Trophoblast cell (in vitro differentiated cells and primary cell): ENCODE results near the gene HK2.

ENCODE experiments used
- DNase-seq, 2 donors: peaks; one replicate each; pipeline ENCODE4 v3.0.0-alpha.2; 2016
- H2AFZ ChIP-seq: 2 replicates; pipeline ENCODE4 v1.6.1; 2013; ENCODE audit warnings: low read length, moderate library complexity, mild to moderate bottlenecking; ENCODE audit not compliant: insufficient read depth, poor library complexity
- H2AK5ac ChIP-seq: 2 replicates; pipeline ENCODE4 v1.6.1; 2013; ENCODE audit warnings: mild to moderate bottlenecking, low read length
- H2BK120ac ChIP-seq: 2 replicates; pipeline ENCODE4 v1.6.1; 2013; ENCODE audit warnings: low read length, mild to moderate bottlenecking, moderate library complexity; ENCODE audit not compliant: insufficient read depth, poor library complexity
- H2BK12ac ChIP-seq: 2 replicates; pipeline ENCODE4 v1.6.1; 2013; ENCODE audit warnings: mild to moderate bottlenecking, low read length, moderate library complexity
- H2BK5ac ChIP-seq: 2 replicates; pipeline ENCODE4 v1.6.1; 2013; ENCODE audit warnings: low read length, low read depth, moderate library complexity, mild to moderate bottlenecking; ENCODE audit not compliant: poor library complexity
- H3K14ac ChIP-seq: 2 replicates; pipeline ENCODE4 v1.6.1; 2013; ENCODE audit warnings: mild to moderate bottlenecking, low read length
- H3K18ac ChIP-seq: 2 replicates; pipeline ENCODE4 v1.6.1; 2013; ENCODE audit warnings: mild to moderate bottlenecking, low read length
- H3K23ac ChIP-seq: 2 replicates; pipeline ENCODE4 v1.6.1; 2013; ENCODE audit warnings: low read length
- H3K27ac ChIP-seq: 2 replicates; pipeline ENCODE4 v1.5.1; 2013; ENCODE audit warnings: low read depth, mild to moderate bottlenecking, inconsistent platforms, low read length, moderate library complexity
- H3K27me3 ChIP-seq: 2 replicates; pipeline ENCODE4 v1.6.1; 2013; ENCODE audit warnings: inconsistent platforms, mild to moderate bottlenecking, low read length, moderate library complexity; ENCODE audit not compliant: insufficient read depth
- H3K36me3 ChIP-seq, 2 experiments: 1 replicate in 1 of 2; 2 replicates in 1 of 2; pipeline ENCODE4 v1.6.1; 2013; ENCODE audit warnings: low read length in 2 of 2, mild to moderate bottlenecking in 2 of 2, moderate library complexity in 1 of 2; ENCODE audit not compliant: insufficient read depth in 2 of 2, control insufficient read depth in 1 of 2
- H3K4ac ChIP-seq: 2 replicates; pipeline ENCODE4 v1.6.1; 2013; ENCODE audit warnings: low read depth, mild to moderate bottlenecking, low read length, moderate library complexity
- H3K4me1 ChIP-seq, 2 experiments: 1 replicate in 1 of 2; 2 replicates in 1 of 2; pipeline ENCODE4 v1.6.1; 2013; ENCODE audit warnings: low read length in 2 of 2, mild to moderate bottlenecking in 2 of 2, moderate library complexity in 1 of 2; ENCODE audit not compliant: insufficient read depth in 2 of 2, control insufficient read depth in 1 of 2
- H3K4me2 ChIP-seq: 2 replicates; pipeline ENCODE4 v1.6.1; 2013; ENCODE audit warnings: inconsistent platforms, mild to moderate bottlenecking, low read length, moderate library complexity
- H3K4me3 ChIP-seq: 2 replicates; pipeline ENCODE4 v1.5.1; 2013; ENCODE audit warnings: mild to moderate bottlenecking, low read depth, low read length, inconsistent platforms
- H3K79me1 ChIP-seq: one replicate; pipeline ENCODE4 v1.6.1; 2013; ENCODE audit warnings: low read length
- H3K79me2 ChIP-seq: 2 replicates; pipeline ENCODE4 v1.6.1; 2013; ENCODE audit warnings: low read length, mild to moderate bottlenecking; ENCODE audit not compliant: control insufficient read depth, insufficient read depth, poor library complexity
- H3K9ac ChIP-seq: 2 replicates; pipeline ENCODE4 v1.6.1; 2013; ENCODE audit warnings: mild to moderate bottlenecking, low read length
- H3K9me3 ChIP-seq: 2 replicates; pipeline ENCODE4 v1.6.1; 2013; ENCODE audit warnings: low read depth, mild to moderate bottlenecking, control low read depth, inconsistent platforms, low read length; ENCODE audit not compliant: insufficient read depth
- H4K12ac ChIP-seq: 2 replicates; pipeline ENCODE4 v1.6.1; 2013; ENCODE audit warnings: low read depth, mild to moderate bottlenecking, low read length, moderate library complexity
- H4K8ac ChIP-seq: 2 replicates; pipeline ENCODE4 v1.6.1; 2013; ENCODE audit warnings: low read depth, mild to moderate bottlenecking, low read length, moderate library complexity
- H4K91ac ChIP-seq: one replicate; pipeline ENCODE4 v1.6.1; 2013; ENCODE audit warnings: low read depth, mild to moderate bottlenecking, low read length, moderate library complexity
- WGBS: extraction: QIAGEN DNeasy Blood & Tissue Kit; methylation state at CpG from one replicate; pipeline ENCODE4 v1.1.7; 2013; ENCODE audit warnings: missing lambda C conversion rate; ENCODE audit not compliant: insufficient read length, insufficient coverage; ENCODE audit errors: extremely low coverage; 5-methylcytosine and 5-hydroxymethylcytosine counted together

The HK2 gene

GRCh38 chr2:74938264-74938663 is 104.3 kb downstream of the HK2 start:
- Histone ChIP-seq H2BK12ac (no peak overlapping the region), H3K36me3 (no peaks in the 10 kb centered on the region), H3K27ac (no peak overlapping the region), H3K14ac (no peak overlapping the region), H4K8ac (no peak overlapping the region), H3K79me2 (no peaks in the 10 kb centered on the region), H2AK5ac (no peak overlapping the region), H2AFZ (no peak overlapping the region), H3K4me3 (no peak overlapping the region), H4K91ac (no peak overlapping the region), H2BK120ac (no peak overlapping the region), H2BK5ac (no peak overlapping the region), H3K9ac (no peak overlapping the region), H3K27me3 (no peaks in the 10 kb centered on the region), H3K4ac (no peak overlapping the region), H3K23ac (no peak overlapping the region), H3K4me1 (peaks cover 0 to 2% of the 10 kb centered on the region in 2 experiments), H3K4me2 (no peak overlapping the region), H3K18ac (no peak overlapping the region), H3K9me3 (no peaks in the 10 kb centered on the region), H3K79me1 (no peaks in the 10 kb centered on the region), H4K12ac (no peak overlapping the region)
- WGBS, result no CpG with 5 or more reads among the region's 4 CpGs
- DNase-seq, result no peak

GRCh38 chr2:74939919-74940812 is 106.2 kb downstream of the HK2 start:
- H3K27ac ChIP-seq, result no peak overlapping the region
- H3K27me3 ChIP-seq, result no peaks in the 10 kb centered on the region
- H3K4me1 ChIP-seq, result peaks cover 0 to 2% of the 10 kb centered on the region in 2 experiments
- no peak overlapping the region for H3K23ac ChIP-seq
- H3K14ac ChIP-seq, result no peak overlapping the region
- H2BK5ac ChIP-seq, result no peak overlapping the region
- no peak overlapping the region for H2AFZ ChIP-seq
- H3K18ac ChIP-seq, result no peak overlapping the region
- no peak overlapping the region for H2BK120ac ChIP-seq
- no peaks in the 10 kb centered on the region for H3K79me2 ChIP-seq
- H3K4me2 ChIP-seq, result no peak overlapping the region
- no peak overlapping the region for H4K12ac ChIP-seq
- H3K4me3 ChIP-seq, result no peak overlapping the region
- no CpG with 5 or more reads among the region's 7 CpGs for WGBS
- no peaks in the 10 kb centered on the region for H3K36me3 ChIP-seq
- no peaks in the 10 kb centered on the region for H3K9me3 ChIP-seq
- no peak for DNase-seq
- H2AK5ac ChIP-seq, result no peak overlapping the region
- no peak overlapping the region for H4K91ac ChIP-seq
- no peak overlapping the region for H3K9ac ChIP-seq
- H3K79me1 ChIP-seq, result no peaks in the 10 kb centered on the region
- H2BK12ac ChIP-seq, result no peak overlapping the region
- H3K4ac ChIP-seq, result no peak overlapping the region
- no peak overlapping the region for H4K8ac ChIP-seq

- Histone ChIP-seq H3K79me2 (no peaks in the 10 kb centered on the region), H3K9me3 (no peaks in the 10 kb centered on the region)
Measured at GRCh38 chr2:74941284-74941683, 107.4 kb downstream of the HK2 start.

GRCh38 chr2:74942263-74942662 is 108.3 kb downstream of the HK2 start:
- H3K36me3 ChIP-seq, result no peaks in the 10 kb centered on the region
- no peak overlapping the region for H2BK120ac ChIP-seq
- no peaks in the 10 kb centered on the region for H3K27me3 ChIP-seq
- H3K4me3 ChIP-seq, result no peak overlapping the region
- no peak overlapping the region for H3K4ac ChIP-seq
- H3K14ac ChIP-seq, result no peak overlapping the region
- H2BK12ac ChIP-seq, result no peak overlapping the region
- H2BK5ac ChIP-seq, result no peak overlapping the region
- no peak overlapping the region for H4K8ac ChIP-seq
- no peak overlapping the region for H2AFZ ChIP-seq
- H3K79me1 ChIP-seq, result no peaks in the 10 kb centered on the region
- H3K23ac ChIP-seq, result no peak overlapping the region
- H2AK5ac ChIP-seq, result no peak overlapping the region
- H3K79me2 ChIP-seq, result no peaks in the 10 kb centered on the region
- H3K4me2 ChIP-seq, result no peak overlapping the region
- H3K9ac ChIP-seq, result no peak overlapping the region
- H3K4me1 ChIP-seq, result peaks cover 0 to 2% of the 10 kb centered on the region in 2 experiments
- no CpG with 5 or more reads among the region's 5 CpGs for WGBS
- H4K12ac ChIP-seq, result no peak overlapping the region
- no peak overlapping the region for H4K91ac ChIP-seq
- H3K27ac ChIP-seq, result no peak overlapping the region
- no peaks in the 10 kb centered on the region for H3K9me3 ChIP-seq
- DNase-seq, result no peak
- H3K18ac ChIP-seq, result no peak overlapping the region

More at GRCh38 chr2:74941284-74941683, 107.4 kb downstream of the HK2 start:
- no CpG with 5 or more reads among the region's 3 CpGs for WGBS
- Histone ChIP-seq H3K4me3 (no peak overlapping the region), H4K12ac (no peak overlapping the region), H3K27ac (no peak overlapping the region), H3K14ac (no peak overlapping the region), H2AK5ac (no peak overlapping the region), H3K4ac (no peak overlapping the region), H2AFZ (no peak overlapping the region), H3K9ac (no peak overlapping the region), H3K23ac (no peak overlapping the region), H3K4me1 (peaks cover 0 to 2% of the 10 kb centered on the region in 2 experiments), H3K79me1 (no peaks in the 10 kb centered on the region), H2BK12ac (no peak overlapping the region), H3K27me3 (no peaks in the 10 kb centered on the region), H4K91ac (no peak overlapping the region), H2BK5ac (no peak overlapping the region), H2BK120ac (no peak overlapping the region), H3K18ac (no peak overlapping the region), H3K4me2 (no peak overlapping the region), H3K36me3 (no peaks in the 10 kb centered on the region), H4K8ac (no peak overlapping the region)
- no peak for DNase-seq
